ENCODE results near the gene RBM25. TPM values are rescaled to one million over a fixed set of nuclear protein-coding genes. Genes with fewer than 3 reads are reported as not detected.

RBM25 gene
- total and polyA plus RNA-seq, 2 experiments from 2014 or later, result 17.7 to 52.9 TPM

DNA sequence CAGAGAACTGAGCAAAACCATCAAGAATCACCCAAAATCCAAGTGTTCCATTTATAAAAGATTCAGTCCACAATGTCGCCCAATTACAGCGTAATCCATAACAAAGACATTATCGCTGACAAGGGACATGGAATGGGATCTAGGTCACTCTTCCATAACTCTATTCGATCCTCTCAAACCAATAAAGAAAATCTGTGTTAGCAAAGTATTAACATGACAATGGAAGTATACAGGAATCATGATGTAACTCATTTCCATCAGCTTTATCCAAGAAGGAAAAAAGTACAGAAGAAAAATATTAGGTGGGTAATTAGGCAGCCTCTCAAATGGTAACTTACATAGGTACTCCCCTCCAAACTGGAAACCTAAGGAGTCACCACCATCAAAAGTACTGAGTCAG, 36.3 kb upstream of the RBM25 start:
- Histone ChIP-seq H3K4me1 (ENCODE audit: insufficient read depth) (peaks cover 24% of the 10 kb centered on the region; the same call in 1 of the 2 replicates), H2AFZ (no peak overlapping the region), H3K27me3 (replicated peaks; ENCODE audit: insufficient read depth) (no peaks in the 10 kb centered on the region), H3K4me2 (ENCODE audit: unreplicated experiment) (no peak overlapping the region), H3K9me3 (ENCODE audit: low read depth) (no peaks in the 10 kb centered on the region), H3K9me2 (ENCODE audit: insufficient read depth) (no peaks in the 10 kb centered on the region), H3K9ac (no peak overlapping the region), H4K20me1 (ENCODE audit: insufficient read depth) (no peaks in the 10 kb centered on the region), H3K36me3 (ENCODE audit: low read depth) (peaks cover 16% of the 10 kb centered on the region), H3F3A (ENCODE audit: insufficient read depth) (0 out of 2 replicates have a peak, but pooled peaks cover 8% of the 10 kb centered on the region), H3K27ac (no peak overlapping the region), H3K79me2 (ENCODE audit: insufficient read depth) (peaks cover 91% of the 10 kb centered on the region), H3K4me3 (no peak overlapping the region)
- in situ Hi-C loops (cut with MboI), result no loop called here
- WGBS, 2 experiments (ENCODE audit: low coverage in 1 of 2, low lambda C conversion rate in 2 of 2, missing lambda C conversion rate in 2 of 2), result 98% methylated on average over 4 of the region's 4 CpGs
- DNase-seq, result no peak
- TF ChIP-seq EZH2phosphoT487 (IDR thresholded peaks at IDR 0.05; ENCODE audit: insufficient read depth, low read depth) (no peak), EZH2 (IDR thresholded peaks at IDR 0.05; ENCODE audit: insufficient read depth, poor library complexity, severe bottlenecking) (no peak)

GRCh38 chr14:73025544-73025943, 32.8 kb upstream of the RBM25 start:
- Histone ChIP-seq H3K4me2 (ENCODE audit: unreplicated experiment) (peak overlapping the region; percentile 99), H3K4me3 (peak overlapping the region; percentile 90), H3K36me3 (ENCODE audit: low read depth) (peaks cover 16% of the 10 kb centered on the region), H4K20me1 (ENCODE audit: insufficient read depth) (no peaks in the 10 kb centered on the region), H3K9me2 (ENCODE audit: insufficient read depth) (no peaks in the 10 kb centered on the region), H3K9ac (peak overlapping the region; percentile 83), H3K79me2 (ENCODE audit: insufficient read depth) (peaks cover 57% of the 10 kb centered on the region), H3F3A (ENCODE audit: insufficient read depth) (0 out of 2 replicates have a peak, but pooled peaks cover 8% of the 10 kb centered on the region), H3K27me3 (replicated peaks; ENCODE audit: insufficient read depth) (no peaks in the 10 kb centered on the region), H3K9me3 (ENCODE audit: low read depth) (no peaks in the 10 kb centered on the region), H3K27ac (peak overlapping the region; percentile 76), H2AFZ (peak overlapping the region; percentile 93; the same call in 1 of the 2 replicates), H3K4me1 (ENCODE audit: insufficient read depth) (peaks cover 24% of the 10 kb centered on the region; the same call in 1 of the 2 replicates)
- peak; percentile 70 for DNase-seq
- in situ Hi-C loops (cut with MboI), result no loop called here
- WGBS, 2 experiments (ENCODE audit: low coverage in 1 of 2, low lambda C conversion rate in 2 of 2, missing lambda C conversion rate in 2 of 2), result 52 to 57% methylated on average over 3 of the region's 3 CpGs
- TF ChIP-seq EZH2phosphoT487 (IDR thresholded peaks at IDR 0.05; ENCODE audit: insufficient read depth, low read depth), result no peak
- no peak for TF ChIP-seq EZH2 (IDR thresholded peaks at IDR 0.05; ENCODE audit: insufficient read depth, poor library complexity, severe bottlenecking)

GRCh38 chr14:73026243-73026844, 32.0 kb upstream of the RBM25 start:
- peak overlapping the region; percentile 76 for H3K27ac ChIP-seq
- peak overlapping the region; percentile 90 for H3K4me3 ChIP-seq
- 0 out of 2 replicates have a peak, but pooled peaks cover 8% of the 10 kb centered on the region for H3F3A ChIP-seq (ENCODE audit: insufficient read depth)
- no peaks in the 10 kb centered on the region for H3K9me2 ChIP-seq (ENCODE audit: insufficient read depth)
- peaks cover 13% of the 10 kb centered on the region for H3K36me3 ChIP-seq (ENCODE audit: low read depth)
- 0 to 2% methylated on average over 11 to 21 of the region's 21 CpGs for WGBS, 2 experiments (ENCODE audit: low coverage in 1 of 2, low lambda C conversion rate in 2 of 2, missing lambda C conversion rate in 2 of 2)
- peak overlapping the region; percentile 93 for H2AFZ ChIP-seq
- H3K9ac ChIP-seq, result peak overlapping the region; percentile 83
- TF ChIP-seq EZH2phosphoT487 (IDR thresholded peaks at IDR 0.05; ENCODE audit: insufficient read depth, low read depth), result no peak
- TF ChIP-seq EZH2 (IDR thresholded peaks at IDR 0.05; ENCODE audit: insufficient read depth, poor library complexity, severe bottlenecking), result no peak
- H4K20me1 ChIP-seq (ENCODE audit: insufficient read depth), result no peaks in the 10 kb centered on the region
- DNase-seq, result peak; percentile 12
- H3K4me1 ChIP-seq (ENCODE audit: insufficient read depth), result peaks cover 24% of the 10 kb centered on the region; the same call in 1 of the 2 replicates
- in situ Hi-C loops (cut with MboI), result no loop called here
- peak overlapping the region; percentile 99 for H3K4me2 ChIP-seq (ENCODE audit: unreplicated experiment)
- peaks cover 49% of the 10 kb centered on the region for H3K79me2 ChIP-seq (ENCODE audit: insufficient read depth)
- no peaks in the 10 kb centered on the region for H3K9me3 ChIP-seq (ENCODE audit: low read depth)
- no peaks in the 10 kb centered on the region for H3K27me3 ChIP-seq (replicated peaks; ENCODE audit: insufficient read depth)

DNA sequence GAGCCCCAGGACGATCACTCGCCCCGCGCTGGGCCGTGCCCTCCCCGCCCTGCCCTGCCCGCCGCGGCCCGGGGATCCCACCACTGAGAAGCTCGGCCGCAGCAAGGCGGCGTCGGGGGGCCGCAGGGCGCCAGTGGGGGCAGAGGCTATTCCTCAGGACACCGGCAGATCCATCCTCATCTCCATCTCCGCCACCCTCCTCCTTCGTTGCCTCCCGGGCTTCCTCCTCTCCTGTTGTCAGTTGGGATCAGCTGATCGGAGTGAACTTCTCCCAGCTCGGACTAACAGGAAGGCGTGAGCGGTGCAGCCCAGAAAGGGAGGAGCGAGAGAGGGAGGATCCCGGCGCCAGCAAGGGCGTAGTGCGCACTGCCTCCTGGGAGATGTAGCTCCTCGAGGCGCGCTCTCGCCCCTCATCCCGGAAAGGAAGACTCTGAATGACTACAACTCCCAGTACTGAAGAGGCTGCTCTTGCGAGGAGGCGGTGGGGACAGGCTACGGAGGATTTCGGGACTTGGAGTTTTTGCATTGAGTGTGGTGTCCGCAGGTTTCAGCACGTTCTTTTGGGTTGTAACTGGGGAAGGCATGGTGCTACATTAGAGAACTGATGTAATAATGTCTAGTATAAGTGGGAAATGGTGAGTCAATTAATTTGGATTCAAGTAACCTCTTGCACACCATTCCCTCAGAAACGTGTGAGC, 31.3 kb upstream of the RBM25 start, which contains the start of gene ZFYVE1:
ZFYVE1 (minus strand) TSS at position 262 of the 698 bp plus-strand sequence. CDS start 2,598 bp downstream, outside the sequence.
- peak; percentile 100 for DNase-seq
- Histone ChIP-seq H3K9ac (peak within 1 kb of the TSS; percentile 83), H3K4me3 (peak within 1 kb of the TSS; percentile 90), H3K27ac (peak within 1 kb of the TSS; percentile 76), H4K20me1 (ENCODE audit: insufficient read depth) (no peaks in the 10 kb centered on the region), H3K27me3 (replicated peaks; ENCODE audit: insufficient read depth) (no peaks in the 10 kb centered on the region), H3K4me1 (ENCODE audit: insufficient read depth) (peaks cover 17% of the 10 kb centered on the region; the same call in 1 of the 2 replicates), H3K9me3 (ENCODE audit: low read depth) (no peaks in the 10 kb centered on the region), H3K4me2 (ENCODE audit: unreplicated experiment) (peak within 1 kb of the TSS; percentile 99), H3F3A (ENCODE audit: insufficient read depth) (0 out of 2 replicates have a peak, but pooled peaks cover 8% of the 10 kb centered on the region), H3K9me2 (ENCODE audit: insufficient read depth) (no peaks in the 10 kb centered on the region), H2AFZ (peak within 1 kb of the TSS; percentile 93), H3K36me3 (ENCODE audit: low read depth) (peaks cover 13% of the 10 kb centered on the region), H3K79me2 (ENCODE audit: insufficient read depth) (peaks cover 43% of the 10 kb centered on the region)
- in situ Hi-C loops (cut with MboI), result no loop called here
- WGBS, 2 experiments (ENCODE audit: low coverage in 1 of 2, low lambda C conversion rate in 2 of 2, missing lambda C conversion rate in 2 of 2), result 0 to 1% methylated on average over 31 to 42 of the region's 42 CpGs
- TF ChIP-seq EZH2phosphoT487 (IDR thresholded peaks at IDR 0.05; ENCODE audit: insufficient read depth, low read depth) (no peak), EZH2 (IDR thresholded peaks at IDR 0.05; ENCODE audit: insufficient read depth, poor library complexity, severe bottlenecking) (no peak)

All from GM23248 (cell line).